Measurements from ENCODE around the gene USP33. TPM values are rescaled to one million over a fixed set of nuclear protein-coding genes. Genes with fewer than 3 reads are reported as not detected.
A peak's percentile ranks its signal among the peaks of the same experiment; 100 is the strongest.

The USP33 gene
- total and polyA plus RNA-seq, 9 of the 15 experiments (the other 6 are each of a cell fraction or from before 2014, with no cell fraction given) = 22.4 to 83.5 (median 44.7) TPM

- TF ChIP-seq ZNF318 (IDR thresholded peaks at IDR 0.05; ENCODE audit: borderline replicate concordance in 1 of 2, low read depth in 1 of 2) = no peak
- TF ChIP-seq ARID4B (CRISPR knock-in tag; IDR thresholded peaks at IDR 0.05) = peak; percentile 93
- 0 out of 2 replicates have a peak, but pooled peaks have one; percentile 17 for TF ChIP-seq SMARCE1 (IDR thresholded peaks at IDR 0.05)
- TF ChIP-seq RUNX1 (IDR thresholded peaks at IDR 0.05; ENCODE audit: low read depth) = no peak
- TF ChIP-seq ZNF407 (IDR thresholded peaks at IDR 0.05; ENCODE audit: low read depth) = no peak
Observed at GRCh38 chr1:77779529-77780281, 20.1 kb upstream of the USP33 start, which contains the start of gene MIGA1 (continued).
